Ecto neural progenitor cell (in vitro differentiated cells): Measurements from ENCODE around the gene XPNPEP1.
A peak's percentile ranks its signal among the peaks of the same experiment; 100 is the strongest.

Source experiments
- DNase-seq: peaks from one replicate; pipeline ENCODE4 v3.0.0-alpha.2; 2018; ENCODE audit warnings: low spot score

The XPNPEP1 gene

GRCh38 chr10:109947111-109947920, 24.0 kb upstream of the XPNPEP1 start:
- no peak for DNase-seq

GRCh38 chr10:109946680-109947079, 23.4 kb upstream of the XPNPEP1 start:
- DNase-seq: no peak

GRCh38 chr10:109945473-109946177, 22.3 kb upstream of the XPNPEP1 start:
- no peak for DNase-seq

GRCh38 chr10:109944613-109945012, 21.3 kb upstream of the XPNPEP1 start:
- DNase-seq: no peak

GRCh38 chr10:109941236-109941862, 18.0 kb upstream of the XPNPEP1 start:
- DNase-seq: no peak

GRCh38 chr10:109940553-109940952, 17.2 kb upstream of the XPNPEP1 start:
- DNase-seq: no peak

GRCh38 chr10:109940117-109940516, 16.8 kb upstream of the XPNPEP1 start:
- no peak for DNase-seq

GRCh38 chr10:109939315-109939961, 16.1 kb upstream of the XPNPEP1 start:
- no peak for DNase-seq

GRCh38 chr10:109937460-109938065, 14.3 kb upstream of the XPNPEP1 start:
- no peak for DNase-seq

- DNase-seq: peak; percentile 59
These were observed 11.9 kb upstream of the XPNPEP1 start for GRCh38 chr10:109934958-109935793.

GRCh38 chr10:109933984-109934565, 10.8 kb upstream of the XPNPEP1 start:
- DNase-seq: no peak

GRCh38 chr10:109932968-109933367, 9.7 kb upstream of the XPNPEP1 start:
- DNase-seq: no peak

GRCh38 chr10:109932391-109932790, 9.1 kb upstream of the XPNPEP1 start:
- no peak for DNase-seq

GRCh38 chr10:109931163-109931562, 7.9 kb upstream of the XPNPEP1 start:
- DNase-seq: no peak

- DNase-seq: no peak
These were observed 6.3 kb upstream of the XPNPEP1 start for GRCh38 chr10:109929501-109930219.

GRCh38 chr10:109928475-109928891, 5.2 kb upstream of the XPNPEP1 start:
- DNase-seq: no peak

GRCh38 chr10:109926825-109927224, 3.5 kb upstream of the XPNPEP1 start:
- no peak for DNase-seq

- no peak for DNase-seq
These were observed 2.9 kb upstream of the XPNPEP1 start for GRCh38 chr10:109926061-109926745.

GRCh38 chr10:109924967-109925620, 1.8 kb upstream of the XPNPEP1 start:
- DNase-seq: no peak
